Testis (tissue), 2 donors: ENCODE measurements around the gene ULBP2.

Source experiments
- CTCF ChIP-seq, 3 experiments: fragments of 450-650 bp in 2 of 3; fragments of 200-600 bp in 1 of 3; sonication (generic) in 1 of 3; IDR thresholded peaks; one replicate each; pipeline ENCODE4 v1.5.1; 2016 to 2019; ENCODE audit warnings: antibody characterized with exemption in 3 of 3, mild to moderate bottlenecking in 2 of 3, moderate library complexity in 1 of 3
- POLR2A ChIP-seq: fragments of 450-650 bp; IDR thresholded peaks from one replicate; pipeline ENCODE4 v1.6.1; 2017; ENCODE audit warnings: antibody characterized with exemption, mild to moderate bottlenecking, moderate library complexity

- no peak for TF ChIP-seq POLR2A
- no peak for TF ChIP-seq CTCF (IDR thresholded peaks at IDR 0.05)
Measured at GRCh38 chr6:149899926-149900619, 41.7 kb upstream of the ULBP2 start.
